Fibroblast of lung (primary cell): ENCODE measurements around the gene BCL2L13.
"Not testable (repeated sequence)": the region's sequence is repeated elsewhere in the genome, so short reads cannot be mapped to it uniquely, and the experiment has no call there.

Source experiments
- CTCF ChIP-seq, 2 donors: IDR thresholded peaks in 1 of 2; conservative IDR thresholded peaks in 1 of 2; 1 replicate in 1 of 2; 2 replicates in 1 of 2; pipeline ENCODE4 v1.5.1; 2011 to 2012; ENCODE audit warnings: low read length in 2 of 2, control low read depth in 1 of 2, inconsistent platforms in 1 of 2, low read depth in 1 of 2, mild to moderate bottlenecking in 1 of 2
- EZH2 ChIP-seq: IDR thresholded peaks from 2 replicates; pipeline ENCODE4 v1.5.1; 2012; ENCODE audit warnings: low read length, control low read depth, mild to moderate bottlenecking; ENCODE audit errors: missing control alignments

- TF ChIP-seq EZH2; CTCF (conservative IDR thresholded peaks at IDR 0.05 in 1 of 2, IDR thresholded peaks at IDR 0.05 in 1 of 2; ENCODE audit: low read depth in 1 of 2, low read length in 2 of 2): not testable (repeated sequence)
Measured at GRCh38 chr22:17636850-17637249, 1.7 kb upstream of the BCL2L13 start.
